HG02798 (cell line): ENCODE measurements around the gene ELSPBP1.
"Not testable (repeated sequence)": the region's sequence is repeated elsewhere in the genome, so short reads cannot be mapped to it uniquely, and the experiment has no call there.

ENCODE experiments used
- ATAC-seq: cut with Tn5 transposase; IDR thresholded peaks from one replicate; pipeline ENCODE4 v1.9.1; 2021; ENCODE audit warnings: mild to moderate bottlenecking; ENCODE audit not compliant: unreplicated experiment, poor library complexity

The ELSPBP1 gene

GRCh38 chr19:47994209-47994802 is at the start of gene ELSPBP1:
TSS of gene ELSPBP1 (plus strand) at chr19:47994632. CDS start at chr19:48008668, 14,036 bp downstream.
- ATAC-seq: no peak

GRCh38 chr19:47949852-47950521 is 44.4 kb upstream of the ELSPBP1 start:
- not testable (repeated sequence) for ATAC-seq

GRCh38 chr19:47952132-47952531 is 42.3 kb upstream of the ELSPBP1 start:
- ATAC-seq: not testable (repeated sequence)

- ATAC-seq: not testable (repeated sequence)
Measured at GRCh38 chr19:47955936-47956335, 38.5 kb upstream of the ELSPBP1 start.

GRCh38 chr19:47973529-47973928 is 20.9 kb upstream of the ELSPBP1 start:
- no peak for ATAC-seq

GRCh38 chr19:47991191-47991808 is 3.1 kb upstream of the ELSPBP1 start:
- ATAC-seq: no peak

- ATAC-seq: no peak
Measured at GRCh38 chr19:47992070-47992469, 2.4 kb upstream of the ELSPBP1 start, which contains the start of gene BSPH1. TSS of gene BSPH1 (minus strand) at chr19:47992170. CDS start at chr19:47992081, 89 bp downstream.

- ATAC-seq: no peak
Measured at GRCh38 chr19:47996230-47996727, 1.8 kb downstream of the ELSPBP1 start.

- no peak for ATAC-seq
Measured at GRCh38 chr19:47998800-47999199, 4.4 kb downstream of the ELSPBP1 start.

GRCh38 chr19:48000846-48001245 is 6.4 kb downstream of the ELSPBP1 start:
- no peak for ATAC-seq

- no peak for ATAC-seq
Measured at GRCh38 chr19:48004236-48004635, 9.8 kb downstream of the ELSPBP1 start.

GRCh38 chr19:48006762-48007161 is 12.3 kb downstream of the ELSPBP1 start:
- no peak for ATAC-seq

GRCh38 chr19:48010932-48011758 is 16.7 kb downstream of the ELSPBP1 start:
- no peak for ATAC-seq

- no peak for ATAC-seq
Measured at GRCh38 chr19:48020686-48021085, 26.3 kb downstream of the ELSPBP1 start.

GRCh38 chr19:48023011-48023410 is 28.6 kb downstream of the ELSPBP1 start:
- no peak for ATAC-seq

- ATAC-seq: no peak
Measured at GRCh38 chr19:48023518-48023917, 29.1 kb downstream of the ELSPBP1 start.

- no peak for ATAC-seq
Measured at GRCh38 chr19:48025480-48025879, 31.0 kb downstream of the ELSPBP1 start.

- ATAC-seq: no peak
Measured at GRCh38 chr19:48029431-48029830, 35.0 kb downstream of the ELSPBP1 start.

- ATAC-seq: no peak
Measured at GRCh38 chr19:48030073-48030472, 35.6 kb downstream of the ELSPBP1 start.

- no peak for ATAC-seq
Measured at GRCh38 chr19:48033604-48034003, 39.2 kb downstream of the ELSPBP1 start.
